Type B pancreatic cell (in vitro differentiated cells): ENCODE measurements around the gene CHDH. TPM values are rescaled to one million over a fixed set of nuclear protein-coding genes. Genes with fewer than 3 reads are reported as not detected.

ENCODE experiments used
- DNase-seq: peaks from one replicate; pipeline ENCODE4 v3.0.0; 2021; ENCODE audit warnings: mixed read lengths; ENCODE audit not compliant: unreplicated experiment; ENCODE audit errors: extremely low spot score
- H3K27ac Mint-ChIP-seq: 2 replicates; pipeline ENCODE4 v1.8.0; 2021; ENCODE audit warnings: mild to moderate bottlenecking, mixed read lengths
- H3K27me3 Mint-ChIP-seq: 2 replicates; pipeline ENCODE4 v1.8.0; 2021; ENCODE audit warnings: mixed read lengths
- H3K36me3 Mint-ChIP-seq: 2 replicates; pipeline ENCODE4 v1.8.0; 2021; ENCODE audit warnings: mixed read lengths
- H3K4me1 Mint-ChIP-seq: one replicate; pipeline ENCODE4 v1.8.0; 2021; ENCODE audit warnings: mixed read lengths; ENCODE audit not compliant: unreplicated experiment
- H3K4me3 Mint-ChIP-seq: 2 replicates; pipeline ENCODE4 v1.8.0; 2021; ENCODE audit warnings: mild to moderate bottlenecking, mixed read lengths
- H3K9me3 Mint-ChIP-seq: 2 replicates; pipeline ENCODE4 v1.8.0; 2021; ENCODE audit warnings: mixed read lengths
- CTCF ChIP-seq: fragments of 200-600 bp; sonication (generic); conservative IDR thresholded peaks from 2 replicates; pipeline ENCODE4 v1.5.0; 2021; ENCODE audit warnings: antibody characterized with exemption, mild to moderate bottlenecking
- total RNA-seq: library from RNA; stranded (reverse); gene quantifications from 2 replicates; pipeline ENCODE4 v1.2.1, GENCODE V29; 2021; ENCODE audit warnings: low replicate concordance

The CHDH gene
- total RNA-seq, 1 donor from 2014 or later = 8.0 TPM

GRCh38 chr3:53835257-53835656, 11.0 kb downstream of the CHDH start:
- H3K9me3 Mint-ChIP-seq = no peaks in the 10 kb centered on the region
- no peak overlapping the region for H3K27ac Mint-ChIP-seq
- H3K36me3 Mint-ChIP-seq = peaks cover 4% of the 10 kb centered on the region
- H3K4me1 Mint-ChIP-seq = peaks cover 3% of the 10 kb centered on the region
- H3K4me3 Mint-ChIP-seq = no peak overlapping the region
- no peaks in the 10 kb centered on the region for H3K27me3 Mint-ChIP-seq
- TF ChIP-seq CTCF = no peak
- DNase-seq = no peak

GRCh38 chr3:53834429-53835095, 11.7 kb downstream of the CHDH start:
- TF ChIP-seq CTCF = no peak
- H3K27ac Mint-ChIP-seq = no peak overlapping the region
- no peak overlapping the region for H3K4me3 Mint-ChIP-seq
- no peaks in the 10 kb centered on the region for H3K9me3 Mint-ChIP-seq
- H3K36me3 Mint-ChIP-seq = peaks cover 4% of the 10 kb centered on the region
- H3K4me1 Mint-ChIP-seq = peaks cover 3% of the 10 kb centered on the region
- no peak for DNase-seq
- H3K27me3 Mint-ChIP-seq = no peaks in the 10 kb centered on the region

GRCh38 chr3:53833700-53834099, 12.5 kb downstream of the CHDH start:
- H3K4me1 Mint-ChIP-seq = peaks cover 3% of the 10 kb centered on the region
- H3K36me3 Mint-ChIP-seq = peaks cover 4% of the 10 kb centered on the region
- TF ChIP-seq CTCF = no peak
- no peak for DNase-seq
- no peaks in the 10 kb centered on the region for H3K27me3 Mint-ChIP-seq
- H3K27ac Mint-ChIP-seq = no peak overlapping the region
- H3K4me3 Mint-ChIP-seq = no peak overlapping the region
- no peaks in the 10 kb centered on the region for H3K9me3 Mint-ChIP-seq

GRCh38 chr3:53833053-53833645, 13.1 kb downstream of the CHDH start:
- no peak for TF ChIP-seq CTCF
- no peak overlapping the region for H3K4me3 Mint-ChIP-seq
- H3K36me3 Mint-ChIP-seq = peaks cover 4% of the 10 kb centered on the region
- no peaks in the 10 kb centered on the region for H3K27me3 Mint-ChIP-seq
- DNase-seq = no peak
- H3K27ac Mint-ChIP-seq = no peak overlapping the region
- H3K4me1 Mint-ChIP-seq = peaks cover 3% of the 10 kb centered on the region
- no peaks in the 10 kb centered on the region for H3K9me3 Mint-ChIP-seq

GRCh38 chr3:53830944-53831343, 15.3 kb downstream of the CHDH start:
- no peaks in the 10 kb centered on the region for H3K27me3 Mint-ChIP-seq
- no peak overlapping the region for H3K4me3 Mint-ChIP-seq
- no peaks in the 10 kb centered on the region for H3K9me3 Mint-ChIP-seq
- no peak overlapping the region for H3K27ac Mint-ChIP-seq
- H3K36me3 Mint-ChIP-seq = peaks cover 4% of the 10 kb centered on the region
- no peak for TF ChIP-seq CTCF
- no peak for DNase-seq
- H3K4me1 Mint-ChIP-seq = peaks cover 3% of the 10 kb centered on the region
